Mucosa of descending colon (tissue), 3 donors: Measurements from ENCODE around the gene DLD. TPM values are rescaled to one million over a fixed set of nuclear protein-coding genes. Genes with fewer than 3 reads are reported as not detected.
"Not testable (repeated sequence)": the region's sequence is repeated elsewhere in the genome, so short reads cannot be mapped to it uniquely, and the experiment has no call there.

ENCODE experiments used
- ATAC-seq: fragments of 200-7000 bp; cut with Tn5 transposase; one replicate; pipeline ENCODE4 v1.9.1; 2020; ENCODE audit warnings: mild to moderate bottlenecking, moderate library complexity
- DNase-seq, 3 donors: peaks; one replicate each; pipeline ENCODE4 v3.0.0-alpha.2; 2020
- H3K36me3 ChIP-seq: fragments of 200-600 bp; one replicate; pipeline ENCODE4 v1.8.0; 2021; ENCODE audit warnings: low read depth, mild to moderate bottlenecking
- H3K4me1 ChIP-seq: fragments of 200-600 bp; one replicate; pipeline ENCODE4 v1.8.0; 2021; ENCODE audit warnings: low read depth, mild to moderate bottlenecking
- H3K4me3 ChIP-seq: fragments of 200-600 bp; one replicate; pipeline ENCODE4 v1.8.0; 2021; ENCODE audit warnings: mild to moderate bottlenecking
- H3K9me3 ChIP-seq: fragments of 200-600 bp; one replicate; pipeline ENCODE4 v1.8.0; 2021; ENCODE audit warnings: mild to moderate bottlenecking
- intact Hi-C, 2 donors: fragments of 100-400 bp; cut with DNase I in 1 of 2; cut with micrococcal nuclease in 1 of 2; formaldehyde crosslinking; loops; one replicate each; pipeline versions ENCODE4 v1.11.0 to v1.11.1; 2022; cut with DNase I, micrococcal nuclease
- total RNA-seq, 3 donors: library from RNA; stranded (reverse); fragmentation: NEBNext Ultra II Directional in 2 of 3; extraction: Animal tissue kit (Norgen Biotek cat#: 25700) in 2 of 3; gene quantifications; one replicate each; pipeline versions ENCODE4 v1.2.1 to v1.2.4, GENCODE V29; 2021 to 2023
- TF ChIP-seq, protein P1 (sequence below): fragments of 200-600 bp; IDR thresholded peaks from one replicate; pipeline ENCODE4 v1.8.0; 2022; ENCODE audit warnings: antibody characterized with exemption, mild to moderate bottlenecking
- donor health status: DM: no; HTN: no; CAD: no; lungs with moderate emphysema.
- donor health status: DM: no; HTN: no; CAD: no.
- donor health status: DM: no; HTN: yes; CAD: no.

The DLD gene
- total RNA-seq, 3 donors from 2014 or later, result 108 to 150 (median 113) TPM

DNA sequence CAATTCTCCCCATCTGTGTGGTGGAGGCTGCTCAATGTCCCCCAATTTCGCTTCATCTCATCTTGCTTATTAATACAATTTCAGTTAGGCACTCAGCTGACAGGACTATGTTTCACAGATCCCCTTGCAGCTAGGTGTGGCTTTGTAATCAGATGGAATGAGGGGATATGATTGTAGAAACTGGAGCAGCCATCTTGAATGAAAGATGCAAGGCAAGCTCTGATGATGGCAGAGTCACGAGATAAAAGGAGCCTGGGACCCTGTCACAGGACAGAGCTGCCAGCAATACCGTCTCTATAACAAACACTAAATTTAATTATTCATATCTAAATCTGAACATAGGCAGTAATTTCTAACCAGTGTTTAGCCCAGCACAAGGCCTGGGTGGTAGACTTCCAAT is 991 bp upstream of the DLD start:
- no peaks in the 10 kb centered on the region for H3K36me3 ChIP-seq
- TF ChIP-seq, protein P1, sequence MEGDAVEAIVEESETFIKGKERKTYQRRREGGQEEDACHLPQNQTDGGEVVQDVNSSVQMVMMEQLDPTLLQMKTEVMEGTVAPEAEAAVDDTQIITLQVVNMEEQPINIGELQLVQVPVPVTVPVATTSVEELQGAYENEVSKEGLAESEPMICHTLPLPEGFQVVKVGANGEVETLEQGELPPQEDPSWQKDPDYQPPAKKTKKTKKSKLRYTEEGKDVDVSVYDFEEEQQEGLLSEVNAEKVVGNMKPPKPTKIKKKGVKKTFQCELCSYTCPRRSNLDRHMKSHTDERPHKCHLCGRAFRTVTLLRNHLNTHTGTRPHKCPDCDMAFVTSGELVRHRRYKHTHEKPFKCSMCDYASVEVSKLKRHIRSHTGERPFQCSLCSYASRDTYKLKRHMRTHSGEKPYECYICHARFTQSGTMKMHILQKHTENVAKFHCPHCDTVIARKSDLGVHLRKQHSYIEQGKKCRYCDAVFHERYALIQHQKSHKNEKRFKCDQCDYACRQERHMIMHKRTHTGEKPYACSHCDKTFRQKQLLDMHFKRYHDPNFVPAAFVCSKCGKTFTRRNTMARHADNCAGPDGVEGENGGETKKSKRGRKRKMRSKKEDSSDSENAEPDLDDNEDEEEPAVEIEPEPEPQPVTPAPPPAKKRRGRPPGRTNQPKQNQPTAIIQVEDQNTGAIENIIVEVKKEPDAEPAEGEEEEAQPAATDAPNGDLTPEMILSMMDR, result no peak
- DNase-seq (no peak), ATAC-seq (no peak)
- peaks cover 24% of the 10 kb centered on the region for H3K4me1 ChIP-seq
- H3K4me3 ChIP-seq, result no peak overlapping the region
- no peaks in the 10 kb centered on the region for H3K9me3 ChIP-seq
- intact Hi-C loops, result no loop called here

DNA sequence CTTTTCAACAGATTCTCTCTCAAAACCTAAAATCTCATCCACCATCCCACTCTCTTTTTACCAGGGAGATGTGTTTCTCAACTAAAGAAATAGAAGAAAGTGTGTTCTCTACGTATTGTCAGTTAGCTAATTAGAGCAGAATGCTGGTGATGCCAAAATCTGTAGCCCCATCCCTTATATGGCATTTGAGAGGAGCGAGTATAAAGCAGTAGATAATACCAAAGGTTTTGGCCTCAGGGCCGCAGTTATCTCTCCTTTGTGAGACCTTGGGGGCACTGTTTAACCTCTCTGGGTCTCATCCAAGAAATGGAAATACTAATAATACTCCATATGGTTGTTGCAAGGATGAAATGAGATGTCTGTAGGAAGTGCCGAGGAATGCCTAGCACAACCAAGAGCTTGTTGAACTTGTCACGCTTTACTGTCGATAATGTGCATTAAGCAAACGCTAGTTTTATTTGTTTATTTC is 456 bp upstream of the DLD start:
- TF ChIP-seq, protein P1, result no peak
- Histone ChIP-seq H3K4me1 (peaks cover 24% of the 10 kb centered on the region), H3K36me3 (no peaks in the 10 kb centered on the region), H3K4me3 (peak overlapping the region; percentile 58), H3K9me3 (no peaks in the 10 kb centered on the region)
- DNase-seq (peak in 1 of 3 donors; percentile 35), ATAC-seq (peak; percentile 9)
- intact Hi-C loops, result no loop called here

GRCh38 chr7:107891636-107892366 is 818 bp downstream of the DLD start:
- ATAC-seq (peak; percentile 37), DNase-seq (no peak)
- Histone ChIP-seq H3K36me3 (no peaks in the 10 kb centered on the region), H3K4me3 (peak overlapping the region; percentile 58), H3K4me1 (peaks cover 24% of the 10 kb centered on the region), H3K9me3 (no peaks in the 10 kb centered on the region)
- TF ChIP-seq, protein P1, result no peak
- intact Hi-C loops, result no loop called here

GRCh38 chr7:107892367-107892741 is 1.4 kb downstream of the DLD start:
- H3K36me3 ChIP-seq, ATAC-seq, H3K9me3 ChIP-seq, H3K4me3 ChIP-seq, DNase-seq, intact Hi-C loops: not testable (repeated sequence)
- peaks cover 24% of the 10 kb centered on the region for H3K4me1 ChIP-seq

GRCh38 chr7:107898997-107899594 is 8.1 kb downstream of the DLD start:
- DNase-seq (no peak), ATAC-seq (no peak)
- H3K36me3 ChIP-seq, result no peaks in the 10 kb centered on the region
- H3K4me1 ChIP-seq, result no peaks in the 10 kb centered on the region
- intact Hi-C loops, result no loop called here
- no peaks in the 10 kb centered on the region for H3K9me3 ChIP-seq
- TF ChIP-seq, protein P1, result no peak
- H3K4me3 ChIP-seq, result no peak overlapping the region

DNA sequence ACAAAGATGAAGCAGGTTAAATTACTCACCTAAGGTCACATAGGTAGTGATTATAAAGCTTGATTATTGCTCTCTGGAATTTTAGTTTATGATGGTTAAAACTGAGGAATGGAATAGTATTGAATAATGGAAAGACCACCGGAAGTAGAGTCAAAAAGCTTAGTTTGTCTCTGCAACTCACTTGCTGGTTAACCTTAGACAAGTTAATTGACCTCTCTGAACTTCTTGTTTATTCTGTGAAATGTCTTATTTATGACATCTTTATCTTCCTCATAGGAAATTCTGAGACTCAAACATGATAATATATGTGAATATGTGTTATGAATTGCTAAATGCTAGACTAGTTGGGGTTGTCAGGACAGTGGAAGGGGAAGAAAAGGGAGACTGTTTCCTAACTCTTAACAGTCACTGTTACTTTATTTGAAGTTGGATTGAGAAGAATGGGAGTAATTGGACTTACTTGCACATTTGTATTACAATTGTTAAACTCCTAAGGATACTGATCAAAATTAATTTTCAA is 9.6 kb downstream of the DLD start:
- DNase-seq, result no peak
- H3K9me3 ChIP-seq, result no peaks in the 10 kb centered on the region
- H3K4me1 ChIP-seq, result no peaks in the 10 kb centered on the region
- intact Hi-C loops, result no loop called here
- no peaks in the 10 kb centered on the region for H3K36me3 ChIP-seq
- H3K4me3 ChIP-seq, result no peak overlapping the region
- no peak for ATAC-seq
- TF ChIP-seq, protein P1, result no peak
